DOHH2 (cell line): ENCODE results near the gene SKIC8.

ENCODE experiments used
- H3F3A ChIP-seq: fragments of 200-600 bp; sonication (generic), shearing (Covaris generic); 2 replicates; pipeline ENCODE4 v1.6.0; 2016; ENCODE audit warnings: antibody characterized with exemption, mild to moderate bottlenecking; ENCODE audit not compliant: control insufficient read depth, insufficient read depth
- H3K27ac ChIP-seq: fragments of 200-600 bp; sonication (generic); 2 replicates; pipeline ENCODE4 v1.5.1; 2014; ENCODE audit warnings: low read depth, mild to moderate bottlenecking, low read length, moderate library complexity
- H3K27me3 ChIP-seq: fragments of 200-600 bp; sonication (generic); 2 replicates; pipeline ENCODE4 v1.6.1; 2014; ENCODE audit warnings: mild to moderate bottlenecking, low read length, mixed read lengths; ENCODE audit not compliant: control insufficient read depth
- H3K36me3 ChIP-seq: fragments of 200-600 bp; sonication (generic); 2 replicates; pipeline ENCODE4 v1.6.1; 2014; ENCODE audit warnings: mild to moderate bottlenecking, low read length, moderate library complexity, mixed read lengths; ENCODE audit not compliant: control insufficient read depth
- H3K4me1 ChIP-seq: fragments of 200-600 bp; sonication (generic); 2 replicates; pipeline ENCODE4 v1.6.1; 2014; ENCODE audit warnings: mild to moderate bottlenecking, low read length, mixed read lengths; ENCODE audit not compliant: control insufficient read depth
- H3K4me2 ChIP-seq: fragments of 200-600 bp; sonication (generic); 2 replicates; pipeline ENCODE4 v1.6.0; 2014; ENCODE audit warnings: mild to moderate bottlenecking, low read length, moderate library complexity
- H3K4me3 ChIP-seq: fragments of 200-600 bp; sonication (generic); 2 replicates; pipeline ENCODE4 v1.5.1; 2014; ENCODE audit warnings: mild to moderate bottlenecking, low read length, mixed read lengths
- H3K79me2 ChIP-seq: fragments of 200-600 bp; sonication (generic); 2 replicates; pipeline ENCODE4 v1.6.1; 2014; ENCODE audit warnings: mild to moderate bottlenecking, low read length, mixed read lengths; ENCODE audit not compliant: control insufficient read depth
- H3K9me2 ChIP-seq: fragments of 200-600 bp; sonication (generic); replicated peaks from 2 replicates; pipeline ENCODE4 v1.6.1; 2014; ENCODE audit warnings: mild to moderate bottlenecking, low read length, mixed read lengths; ENCODE audit not compliant: control insufficient read depth
- H3K9me3 ChIP-seq: fragments of 200-600 bp; sonication (generic); 2 replicates; pipeline ENCODE4 v1.6.1; 2014; ENCODE audit warnings: antibody characterized with exemption, low read length, mixed read lengths; ENCODE audit not compliant: control insufficient read depth, insufficient read depth
- H4K20me1 ChIP-seq: fragments of 200-600 bp; sonication (generic); 2 replicates; pipeline ENCODE4 v1.6.0; 2014; ENCODE audit warnings: low read depth, mild to moderate bottlenecking, antibody characterized with exemption, low read length, moderate library complexity; ENCODE audit not compliant: control insufficient read depth, insufficient read depth
- EZH2phosphoT487 ChIP-seq: fragments of 200-600 bp; sonication (generic); IDR thresholded peaks from 2 replicates; pipeline ENCODE4 v1.6.1; 2017; ENCODE audit warnings: borderline replicate concordance, mild to moderate bottlenecking, antibody characterized with exemption, low read length, moderate library complexity, mixed read lengths
- TF ChIP-seq, protein P1 (sequence below): fragments of 200-600 bp; sonication (generic); IDR thresholded peaks from one replicate; pipeline ENCODE4 v1.5.1; 2014; ENCODE audit warnings: antibody characterized with exemption, mild to moderate bottlenecking, low read depth, low read length; ENCODE audit not compliant: poor library complexity, severe bottlenecking

The SKIC8 gene

GRCh38 chr15:78276064-78276943 is 23.1 kb downstream of the SKIC8 start:
- Histone ChIP-seq H3K27ac (no peak overlapping the region), H3K27me3 (no peaks in the 10 kb centered on the region), H3K4me1 (no peaks in the 10 kb centered on the region), H3K79me2 (no peaks in the 10 kb centered on the region), H4K20me1 (no peaks in the 10 kb centered on the region), H3F3A (no peaks in the 10 kb centered on the region), H3K9me3 (no peaks in the 10 kb centered on the region), H3K9me2 (no peaks in the 10 kb centered on the region), H3K4me3 (no peak overlapping the region), H3K4me2 (no peak overlapping the region), H3K36me3 (no peaks in the 10 kb centered on the region)
- TF ChIP-seq, protein P1, sequence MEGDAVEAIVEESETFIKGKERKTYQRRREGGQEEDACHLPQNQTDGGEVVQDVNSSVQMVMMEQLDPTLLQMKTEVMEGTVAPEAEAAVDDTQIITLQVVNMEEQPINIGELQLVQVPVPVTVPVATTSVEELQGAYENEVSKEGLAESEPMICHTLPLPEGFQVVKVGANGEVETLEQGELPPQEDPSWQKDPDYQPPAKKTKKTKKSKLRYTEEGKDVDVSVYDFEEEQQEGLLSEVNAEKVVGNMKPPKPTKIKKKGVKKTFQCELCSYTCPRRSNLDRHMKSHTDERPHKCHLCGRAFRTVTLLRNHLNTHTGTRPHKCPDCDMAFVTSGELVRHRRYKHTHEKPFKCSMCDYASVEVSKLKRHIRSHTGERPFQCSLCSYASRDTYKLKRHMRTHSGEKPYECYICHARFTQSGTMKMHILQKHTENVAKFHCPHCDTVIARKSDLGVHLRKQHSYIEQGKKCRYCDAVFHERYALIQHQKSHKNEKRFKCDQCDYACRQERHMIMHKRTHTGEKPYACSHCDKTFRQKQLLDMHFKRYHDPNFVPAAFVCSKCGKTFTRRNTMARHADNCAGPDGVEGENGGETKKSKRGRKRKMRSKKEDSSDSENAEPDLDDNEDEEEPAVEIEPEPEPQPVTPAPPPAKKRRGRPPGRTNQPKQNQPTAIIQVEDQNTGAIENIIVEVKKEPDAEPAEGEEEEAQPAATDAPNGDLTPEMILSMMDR, result no peak
- TF ChIP-seq EZH2phosphoT487, result no peak

GRCh38 chr15:78274994-78275393 is 24.4 kb downstream of the SKIC8 start:
- H3K9me3 ChIP-seq, result no peaks in the 10 kb centered on the region

GRCh38 chr15:78272776-78273175 is 26.6 kb downstream of the SKIC8 start:
- H3K27ac ChIP-seq, result no peak overlapping the region
- H3K4me2 ChIP-seq, result no peak overlapping the region
- no peaks in the 10 kb centered on the region for H3K4me1 ChIP-seq
- H3K27me3 ChIP-seq, result no peaks in the 10 kb centered on the region
- TF ChIP-seq EZH2phosphoT487, result no peak
- TF ChIP-seq, protein P1, result no peak
- H3K9me3 ChIP-seq, result no peaks in the 10 kb centered on the region
- no peaks in the 10 kb centered on the region for H3K36me3 ChIP-seq
- no peak overlapping the region for H3K4me3 ChIP-seq
- H3F3A ChIP-seq, result no peaks in the 10 kb centered on the region
- no peaks in the 10 kb centered on the region for H3K9me2 ChIP-seq
- H4K20me1 ChIP-seq, result no peaks in the 10 kb centered on the region
- no peaks in the 10 kb centered on the region for H3K79me2 ChIP-seq

More at GRCh38 chr15:78274994-78275393, 24.4 kb downstream of the SKIC8 start:
- Histone ChIP-seq H3K4me1 (no peaks in the 10 kb centered on the region), H3K9me2 (no peaks in the 10 kb centered on the region), H3F3A (no peaks in the 10 kb centered on the region), H3K27ac (no peak overlapping the region), H3K36me3 (no peaks in the 10 kb centered on the region), H3K4me2 (no peak overlapping the region), H3K4me3 (no peak overlapping the region), H3K79me2 (no peaks in the 10 kb centered on the region), H4K20me1 (no peaks in the 10 kb centered on the region), H3K27me3 (no peaks in the 10 kb centered on the region)
- TF ChIP-seq EZH2phosphoT487, result no peak
- TF ChIP-seq, protein P1, result no peak
